ENCODE data around the gene CYSTM1.
A peak's percentile ranks its signal among the peaks of the same experiment; 100 is the strongest.

Gene CYSTM1

DNA sequence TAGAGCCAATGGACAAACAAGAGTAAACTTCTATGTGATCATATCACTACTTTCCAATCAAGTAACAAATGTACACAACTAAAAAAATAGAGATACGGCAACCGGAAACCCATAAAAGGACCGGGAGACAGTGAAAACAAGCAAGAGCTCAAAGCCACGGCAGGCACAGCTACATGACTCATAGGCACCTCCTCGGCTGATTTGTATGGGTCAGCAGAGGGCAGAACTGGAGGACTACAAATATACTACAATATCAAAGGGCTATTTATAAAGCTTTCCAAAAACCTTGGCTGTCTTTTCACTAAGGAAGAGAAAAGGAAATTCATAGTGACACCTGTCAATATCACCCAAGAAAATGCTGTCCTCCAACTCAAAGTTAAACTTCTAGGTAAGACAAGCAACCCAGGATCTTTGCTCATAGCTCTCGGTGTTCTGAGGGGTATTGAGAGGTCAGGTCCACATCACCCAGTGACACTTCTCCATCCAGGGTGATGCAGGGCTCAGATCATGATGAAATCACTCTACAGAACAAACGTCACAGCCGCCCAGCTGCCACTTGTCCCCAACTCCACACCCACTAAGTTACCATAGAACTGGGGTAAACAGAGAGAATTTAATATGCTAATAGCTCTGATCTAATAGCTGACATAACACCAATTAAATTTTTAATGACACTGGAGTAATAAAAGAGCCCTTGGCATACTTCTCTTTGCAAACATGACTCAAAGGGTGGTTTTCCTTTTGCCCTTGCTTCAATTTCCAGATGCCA, 86.6 kb downstream of the CYSTM1 start:
- DNase-seq, result peak; percentile 68

GRCh38 chr5:140262221-140262620, 87.2 kb downstream of the CYSTM1 start:
- DNase-seq, result no peak

DNA sequence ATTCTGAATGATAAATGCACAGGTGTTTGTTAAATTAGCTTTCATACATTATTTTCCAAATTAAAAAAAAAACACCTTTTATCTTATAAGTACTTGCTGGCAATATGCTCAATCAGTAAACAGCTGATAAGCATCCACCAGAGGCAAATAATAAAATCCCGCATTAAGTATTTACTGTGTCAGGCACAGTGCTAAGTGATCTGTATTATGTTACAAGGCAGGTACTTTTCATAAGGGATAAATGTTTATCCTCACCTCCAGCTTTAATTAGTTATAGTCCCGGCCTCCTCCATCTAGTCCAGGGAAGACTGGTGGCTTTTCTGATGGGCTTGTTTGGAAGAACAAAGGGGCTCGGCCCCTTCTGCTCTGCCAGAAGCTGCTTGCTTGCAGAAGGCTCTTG, 87.9 kb downstream of the CYSTM1 start:
- no peak for DNase-seq

- no peak for DNase-seq
These were observed 90.9 kb downstream of the CYSTM1 start for GRCh38 chr5:140265845-140266244.

DNA sequence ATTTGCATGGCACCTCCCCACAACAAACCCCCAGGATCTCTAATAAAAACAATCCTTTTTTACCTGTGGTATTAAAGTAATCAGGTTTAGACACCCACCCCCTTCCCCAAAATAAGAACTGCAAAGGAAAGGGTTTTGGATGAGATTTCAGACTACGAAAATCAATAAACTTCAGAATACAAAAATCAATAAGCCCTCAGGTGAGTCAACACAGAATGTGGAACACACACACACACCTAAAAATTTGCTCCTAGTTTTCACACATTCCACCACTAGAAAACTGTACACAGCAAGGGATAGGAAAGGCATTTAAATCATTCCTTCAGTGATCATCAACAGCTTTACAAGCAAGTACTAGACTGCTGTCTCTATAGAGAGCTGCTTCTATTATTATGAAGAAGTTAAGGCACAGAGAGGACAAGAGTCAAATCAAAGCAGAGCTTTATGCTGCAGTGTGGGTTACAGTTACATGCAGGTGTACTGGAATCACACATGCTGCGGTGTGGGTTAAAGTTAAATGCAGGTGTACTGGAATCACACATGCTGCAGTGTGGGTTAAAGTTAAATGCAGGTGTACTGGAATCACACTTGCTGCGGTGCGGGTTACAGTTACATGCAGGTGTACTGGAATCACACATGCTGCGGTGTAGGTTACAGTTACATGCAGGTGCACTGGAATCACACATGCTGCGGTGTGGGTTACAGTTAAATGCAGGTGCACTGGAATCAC, 91.6 kb downstream of the CYSTM1 start:
- DNase-seq, result no peak

DNA sequence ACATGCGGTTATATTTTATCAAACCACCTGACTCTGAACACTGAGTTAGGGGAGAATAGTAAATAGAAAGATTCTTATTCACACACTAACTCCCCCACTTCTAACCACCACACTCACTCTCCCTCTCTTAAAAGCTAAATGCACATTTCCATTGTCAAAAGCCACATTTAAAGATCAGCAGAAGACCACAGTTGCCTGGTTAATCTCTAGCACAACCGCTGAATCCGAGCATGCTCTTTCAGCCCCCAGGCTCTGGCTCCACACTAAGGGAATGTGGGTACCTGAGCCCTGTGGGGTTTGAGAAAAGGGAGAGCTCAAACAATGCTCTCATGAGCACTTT, 92.2 kb downstream of the CYSTM1 start:
- DNase-seq, result no peak

GRCh38 chr5:140267559-140268018, 92.6 kb downstream of the CYSTM1 start:
- no peak for DNase-seq

DNA sequence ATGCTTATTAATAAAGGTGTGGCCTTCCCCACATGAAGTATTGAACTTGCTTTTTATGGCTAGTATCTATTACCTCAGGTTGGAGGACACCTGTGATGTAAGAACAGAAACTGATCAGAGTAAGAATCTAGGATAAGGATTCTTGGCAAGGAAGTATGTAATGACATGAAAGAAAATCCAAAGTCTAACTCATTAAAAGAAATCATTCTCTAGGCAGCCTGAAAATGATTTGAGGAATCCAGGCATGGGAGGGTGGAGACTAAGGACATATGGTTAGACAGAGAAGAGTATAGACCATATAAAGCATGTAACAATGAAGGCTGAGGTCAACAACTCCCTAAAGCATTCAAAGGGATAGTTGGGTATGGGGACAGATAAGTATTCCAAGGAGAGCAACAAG, 95.0 kb downstream of the CYSTM1 start:
- DNase-seq, result no peak

GRCh38 chr5:140273401-140273877, 98.5 kb downstream of the CYSTM1 start:
- no peak for DNase-seq

DNA sequence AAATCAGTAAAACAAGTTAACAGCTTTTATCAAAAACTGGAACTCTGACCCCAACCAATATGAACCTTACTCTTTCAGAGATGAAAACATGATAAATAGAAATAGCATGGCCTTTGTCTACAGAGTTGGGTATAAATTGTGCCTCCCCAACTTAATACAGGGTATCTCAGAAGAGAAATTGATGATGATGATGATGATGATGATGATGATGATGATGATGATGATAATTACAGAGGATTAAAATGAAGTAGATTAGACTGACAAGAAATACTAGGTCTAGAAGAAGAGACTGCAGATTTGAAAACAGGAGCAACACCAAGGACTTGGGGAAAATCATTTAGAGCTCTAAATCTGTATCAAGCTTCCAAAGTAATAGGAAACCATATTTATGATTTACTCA, 100.8 kb downstream of the CYSTM1 start:
- DNase-seq, result no peak

DNA sequence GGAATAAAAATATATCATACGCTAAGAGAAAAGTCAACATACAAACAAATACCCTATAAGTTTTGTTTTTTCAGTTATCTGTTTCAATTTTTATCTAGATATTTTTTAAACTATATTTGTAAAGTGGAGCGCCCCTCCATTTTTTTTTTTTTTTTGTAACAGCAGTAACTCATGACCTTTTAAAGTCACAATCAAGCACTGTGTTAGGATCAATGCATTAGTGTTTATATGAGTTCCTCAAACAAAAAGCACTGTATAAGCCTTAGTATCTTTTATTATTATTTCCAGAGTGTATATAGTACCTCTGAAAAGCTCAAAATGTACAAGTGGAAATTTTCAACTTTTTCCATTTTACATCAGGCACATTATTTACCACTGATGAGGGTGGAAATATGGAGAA, 107.3 kb downstream of the CYSTM1 start:
- DNase-seq, result no peak

- DNase-seq, result no peak
These were observed 109.0 kb downstream of the CYSTM1 start for GRCh38 chr5:140284013-140284412.

- no peak for DNase-seq
These were observed 111.4 kb downstream of the CYSTM1 start for GRCh38 chr5:140286424-140286823.

GRCh38 chr5:140287801-140288521, 113.0 kb downstream of the CYSTM1 start:
- peak; percentile 28 for DNase-seq

DNA sequence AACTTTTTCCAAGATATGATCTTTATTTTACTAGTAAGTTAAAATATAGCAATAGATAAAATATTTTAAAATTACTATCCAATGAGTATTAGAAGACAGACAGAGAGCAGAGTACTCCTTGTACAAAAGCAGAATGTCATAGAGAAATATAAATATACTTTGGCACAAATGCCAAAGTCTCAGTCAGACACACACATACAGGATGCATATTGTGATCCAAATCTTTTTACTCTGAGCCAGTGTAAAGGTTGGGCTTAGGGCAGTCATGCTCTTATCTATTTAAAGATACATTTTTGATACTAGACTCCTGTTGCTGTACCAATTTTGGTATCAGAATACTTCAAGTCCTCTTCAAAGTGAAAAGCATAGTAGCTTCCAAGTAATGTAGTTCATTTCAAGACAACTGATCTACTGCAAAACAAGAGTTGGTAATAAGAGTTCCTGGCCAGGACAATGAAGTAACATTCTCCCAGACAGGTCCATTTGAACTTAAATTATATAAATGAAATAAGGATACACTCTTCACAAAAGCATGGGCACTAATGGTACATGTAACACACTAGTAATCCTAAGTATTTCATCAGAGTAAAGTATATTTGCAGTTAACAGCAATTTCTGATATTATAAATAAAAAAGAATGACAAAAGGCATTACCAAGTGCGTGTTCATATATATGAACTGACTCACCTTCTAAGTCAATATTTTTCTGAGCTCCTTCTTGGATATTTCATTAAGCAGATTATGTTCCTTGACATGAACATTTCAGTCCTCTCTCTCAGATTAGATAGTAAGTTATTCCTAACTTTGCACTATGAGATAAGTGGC, 117.4 kb downstream of the CYSTM1 start:
- DNase-seq, result peak; percentile 28

Data from fibroblast of upper back skin (primary cell).